ENCODE measurements around the gene PITPNC1.

DNA sequence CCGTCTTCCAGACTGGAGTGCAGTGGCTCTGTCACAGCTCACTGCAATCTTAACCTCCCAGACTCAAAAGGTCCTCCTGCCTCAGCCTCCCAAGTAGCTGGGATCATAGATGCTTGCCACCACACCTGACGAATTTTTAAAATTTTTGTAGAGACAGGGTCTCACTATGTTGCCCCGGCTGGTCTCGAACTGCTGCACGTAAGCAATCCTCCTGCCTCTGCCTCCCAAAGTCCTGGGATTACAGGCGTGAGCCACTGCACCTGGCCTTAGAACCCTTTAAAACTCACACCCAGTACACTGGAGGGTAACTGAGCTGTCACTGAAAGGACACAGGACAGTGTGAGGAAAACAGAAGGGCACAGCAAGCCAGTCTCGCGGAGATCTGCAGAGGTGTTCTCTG lies 243.0 kb downstream of the PITPNC1 start:
- TF ChIP-seq EP300 (IDR thresholded peaks at IDR 0.05) (no peak), CTCF (IDR thresholded peaks at IDR 0.05) (no peak), POLR2A (IDR thresholded peaks at IDR 0.05) (no peak), POLR2AphosphoS5 (IDR thresholded peaks at IDR 0.05) (no peak)

Measured in suprapubic skin (tissue), 4 donors.